WTC11 (cell line): ENCODE measurements around the gene GABRR1. TPM values are rescaled to one million over a fixed set of nuclear protein-coding genes. Genes with fewer than 3 reads are reported as not detected.
A peak's percentile ranks its signal among the peaks of the same experiment; 100 is the strongest.

Experiments
- ATAC-seq: fragments of 200-7000 bp; cut with Tn5 transposase; 2 replicates; pipeline ENCODE4 v1.10.0; 2021; ENCODE audit warnings: mild to moderate bottlenecking, moderate library complexity
- CTCF ChIA-PET: fragments of 300-600 bp; sonication (Branson Sonifier 250); formaldehyde crosslinking; loops from one replicate; lab custom pipeline; 2021; ENCODE audit warnings: antibody characterized with exemption; lab: Charles Lee
- POLR2A ChIA-PET: fragments of 350-600 bp; sonication (Branson Sonifier 250); formaldehyde crosslinking; loops from one replicate; lab custom pipeline; 2021; ENCODE audit warnings: antibody characterized with exemption; lab: Charles Lee
- DNase-seq: peaks from one replicate; pipeline ENCODE4 v3.0.0; 2021; ENCODE audit warnings: low spot score
- H3K27ac Mint-ChIP-seq: 2 replicates; pipeline ENCODE4 v1.8.0; 2021; ENCODE audit warnings: mixed read lengths
- H3K27me3 Mint-ChIP-seq: 2 replicates; pipeline ENCODE4 v1.8.0; 2021; ENCODE audit warnings: low read depth, mild to moderate bottlenecking, moderate library complexity, mixed read lengths
- H3K36me3 Mint-ChIP-seq: 2 replicates; pipeline ENCODE4 v1.8.0; 2021; ENCODE audit warnings: mixed read lengths
- H3K4me1 Mint-ChIP-seq: 2 replicates; pipeline ENCODE4 v1.8.0; 2022; ENCODE audit warnings: mixed read lengths
- H3K4me3 Mint-ChIP-seq: 2 replicates; pipeline ENCODE4 v1.8.0; 2021; ENCODE audit warnings: mild to moderate bottlenecking, moderate library complexity, mixed read lengths
- H3K9me3 Mint-ChIP-seq: 2 replicates; pipeline ENCODE4 v1.8.0; 2021; ENCODE audit warnings: mixed read lengths
- ATF1 ChIP-seq: sonication (generic); formaldehyde crosslinking; IDR thresholded peaks from 2 replicates; pipeline ENCODE4 v1.8.1; 2023; ENCODE audit warnings: mild to moderate bottlenecking, moderate library complexity, missing genetic modification reagents
- ATF2 ChIP-seq: sonication (generic); formaldehyde crosslinking; IDR thresholded peaks from 2 replicates; pipeline ENCODE4 v1.8.1; 2022; ENCODE audit warnings: low read depth, missing genetic modification reagents, borderline replicate concordance
- ATF6 ChIP-seq: sonication (generic); formaldehyde crosslinking; IDR thresholded peaks from 2 replicates; pipeline ENCODE4 v1.8.1; 2023; ENCODE audit warnings: mild to moderate bottlenecking, missing genetic modification reagents
- EMX1 ChIP-seq: fragments of 250-450 bp; sonication (Bioruptor Pico); IDR thresholded peaks from 2 replicates; pipeline ENCODE4 v1.8.0; 2021; ENCODE audit warnings: mild to moderate bottlenecking
- HMGA2 ChIP-seq: fragments of 250-450 bp; sonication (Bioruptor Pico); IDR thresholded peaks from 2 replicates; pipeline ENCODE4 v1.4.0; 2021; ENCODE audit warnings: mild to moderate bottlenecking, moderate library complexity
- MXD4 ChIP-seq: fragments of 250-450 bp; sonication (Bioruptor Pico); IDR thresholded peaks from 2 replicates; pipeline ENCODE4 v1.8.0; 2021; ENCODE audit warnings: mild to moderate bottlenecking, moderate library complexity, borderline replicate concordance
- NR1H2 ChIP-seq: sonication (generic); formaldehyde crosslinking; IDR thresholded peaks from 2 replicates; pipeline ENCODE4 v1.9.0; 2021; ENCODE audit warnings: mild to moderate bottlenecking, moderate library complexity, missing genetic modification reagents
- NR2C2 ChIP-seq: sonication (generic); formaldehyde crosslinking; IDR thresholded peaks from 2 replicates; pipeline ENCODE4 v1.8.0; 2022; ENCODE audit warnings: mild to moderate bottlenecking, missing genetic modification reagents
- NR3C1 ChIP-seq: sonication (generic); formaldehyde crosslinking; conservative IDR thresholded peaks from 2 replicates; pipeline ENCODE4 v1.8.1; 2023; ENCODE audit warnings: low read depth, mild to moderate bottlenecking, missing genetic modification reagents
- PRRX2 ChIP-seq: fragments of 250-450 bp; sonication (Bioruptor Pico); IDR thresholded peaks from 2 replicates; pipeline ENCODE4 v1.8.0; 2021; ENCODE audit warnings: mild to moderate bottlenecking
- SOX15 ChIP-seq: fragments of 250-450 bp; sonication (Bioruptor Pico); IDR thresholded peaks from 2 replicates; pipeline ENCODE4 v1.9.0; 2021; ENCODE audit warnings: mild to moderate bottlenecking
- SP1 ChIP-seq: sonication (generic); formaldehyde crosslinking; conservative IDR thresholded peaks from 2 replicates; pipeline ENCODE4 v1.8.1; 2022; ENCODE audit warnings: missing genetic modification reagents
- total RNA-seq: library from RNA; stranded (reverse); gene quantifications from 3 replicates; pipeline ENCODE4 v1.2.3, GENCODE V29; 2021
- TF ChIP-seq, protein P1 (sequence below): sonication (generic); formaldehyde crosslinking; IDR thresholded peaks from 2 replicates; pipeline ENCODE4 v1.8.0; 2023; ENCODE audit warnings: missing genetic modification reagents, mild to moderate bottlenecking, borderline replicate concordance
- TF ChIP-seq, protein P2 (sequence below): sonication (generic); formaldehyde crosslinking; IDR thresholded peaks from 2 replicates; pipeline ENCODE4 v1.8.0; 2022; ENCODE audit warnings: missing genetic modification reagents
- TF ChIP-seq, protein P3 (sequence below): fragments of 250-450 bp; sonication (Bioruptor Pico); IDR thresholded peaks from 2 replicates; pipeline ENCODE4 v1.8.0; 2021; ENCODE audit warnings: mild to moderate bottlenecking

GABRR1 gene
- total RNA-seq, 1 experiment from 2014 or later: 0.24 TPM

DNA sequence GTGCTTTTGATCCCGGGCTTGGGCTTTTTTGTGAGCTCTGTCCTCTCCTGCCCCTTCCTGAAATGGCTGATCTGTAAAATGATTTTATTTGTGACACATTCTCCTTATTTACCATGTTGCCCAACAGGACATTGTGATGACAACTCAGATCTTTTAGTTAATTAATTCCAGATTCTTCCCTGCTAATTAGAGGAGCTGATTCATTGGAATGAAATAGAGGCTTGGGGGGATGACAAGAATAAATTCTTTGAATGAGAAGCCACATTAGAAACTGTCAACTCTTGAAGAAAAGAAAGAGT lies 26.1 kb upstream of the GABRR1 start:
- H3K4me1 Mint-ChIP-seq: peaks cover 40% of the 10 kb centered on the region
- CTCF ChIA-PET: interaction anchor here (0.7 kb wide), 1 partner anchor 163 kb away, joined by 6 read pairs; the partner anchor contains the start of gene PNRC1
- peaks cover 18% of the 10 kb centered on the region for H3K27me3 Mint-ChIP-seq
- peak overlapping the region; percentile 51; the same call in 1 of the 2 replicates for H3K27ac Mint-ChIP-seq
- TF ChIP-seq PRRX2 (CRISPR knock-in tag) (no peak), NR2C2 (CRISPR knock-in tag) (no peak), NR1H2 (no peak), ATF2 (CRISPR knock-in tag) (no peak), ATF6 (CRISPR knock-in tag) (no peak), NR3C1 (CRISPR knock-in tag) (no peak), EMX1 (CRISPR knock-in tag) (no peak), ATF1 (no peak), SOX15 (CRISPR knock-in tag) (no peak), HMGA2 (CRISPR knock-in tag) (no peak), MXD4 (no peak), SP1 (CRISPR knock-in tag) (no peak)
- TF ChIP-seq, protein P1, sequence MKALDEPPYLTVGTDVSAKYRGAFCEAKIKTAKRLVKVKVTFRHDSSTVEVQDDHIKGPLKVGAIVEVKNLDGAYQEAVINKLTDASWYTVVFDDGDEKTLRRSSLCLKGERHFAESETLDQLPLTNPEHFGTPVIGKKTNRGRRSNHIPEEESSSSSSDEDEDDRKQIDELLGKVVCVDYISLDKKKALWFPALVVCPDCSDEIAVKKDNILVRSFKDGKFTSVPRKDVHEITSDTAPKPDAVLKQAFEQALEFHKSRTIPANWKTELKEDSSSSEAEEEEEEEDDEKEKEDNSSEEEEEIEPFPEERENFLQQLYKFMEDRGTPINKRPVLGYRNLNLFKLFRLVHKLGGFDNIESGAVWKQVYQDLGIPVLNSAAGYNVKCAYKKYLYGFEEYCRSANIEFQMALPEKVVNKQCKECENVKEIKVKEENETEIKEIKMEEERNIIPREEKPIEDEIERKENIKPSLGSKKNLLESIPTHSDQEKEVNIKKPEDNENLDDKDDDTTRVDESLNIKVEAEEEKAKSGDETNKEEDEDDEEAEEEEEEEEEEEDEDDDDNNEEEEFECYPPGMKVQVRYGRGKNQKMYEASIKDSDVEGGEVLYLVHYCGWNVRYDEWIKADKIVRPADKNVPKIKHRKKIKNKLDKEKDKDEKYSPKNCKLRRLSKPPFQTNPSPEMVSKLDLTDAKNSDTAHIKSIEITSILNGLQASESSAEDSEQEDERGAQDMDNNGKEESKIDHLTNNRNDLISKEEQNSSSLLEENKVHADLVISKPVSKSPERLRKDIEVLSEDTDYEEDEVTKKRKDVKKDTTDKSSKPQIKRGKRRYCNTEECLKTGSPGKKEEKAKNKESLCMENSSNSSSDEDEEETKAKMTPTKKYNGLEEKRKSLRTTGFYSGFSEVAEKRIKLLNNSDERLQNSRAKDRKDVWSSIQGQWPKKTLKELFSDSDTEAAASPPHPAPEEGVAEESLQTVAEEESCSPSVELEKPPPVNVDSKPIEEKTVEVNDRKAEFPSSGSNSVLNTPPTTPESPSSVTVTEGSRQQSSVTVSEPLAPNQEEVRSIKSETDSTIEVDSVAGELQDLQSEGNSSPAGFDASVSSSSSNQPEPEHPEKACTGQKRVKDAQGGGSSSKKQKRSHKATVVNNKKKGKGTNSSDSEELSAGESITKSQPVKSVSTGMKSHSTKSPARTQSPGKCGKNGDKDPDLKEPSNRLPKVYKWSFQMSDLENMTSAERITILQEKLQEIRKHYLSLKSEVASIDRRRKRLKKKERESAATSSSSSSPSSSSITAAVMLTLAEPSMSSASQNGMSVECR (CRISPR knock-in tag): no peak
- TF ChIP-seq, protein P2, sequence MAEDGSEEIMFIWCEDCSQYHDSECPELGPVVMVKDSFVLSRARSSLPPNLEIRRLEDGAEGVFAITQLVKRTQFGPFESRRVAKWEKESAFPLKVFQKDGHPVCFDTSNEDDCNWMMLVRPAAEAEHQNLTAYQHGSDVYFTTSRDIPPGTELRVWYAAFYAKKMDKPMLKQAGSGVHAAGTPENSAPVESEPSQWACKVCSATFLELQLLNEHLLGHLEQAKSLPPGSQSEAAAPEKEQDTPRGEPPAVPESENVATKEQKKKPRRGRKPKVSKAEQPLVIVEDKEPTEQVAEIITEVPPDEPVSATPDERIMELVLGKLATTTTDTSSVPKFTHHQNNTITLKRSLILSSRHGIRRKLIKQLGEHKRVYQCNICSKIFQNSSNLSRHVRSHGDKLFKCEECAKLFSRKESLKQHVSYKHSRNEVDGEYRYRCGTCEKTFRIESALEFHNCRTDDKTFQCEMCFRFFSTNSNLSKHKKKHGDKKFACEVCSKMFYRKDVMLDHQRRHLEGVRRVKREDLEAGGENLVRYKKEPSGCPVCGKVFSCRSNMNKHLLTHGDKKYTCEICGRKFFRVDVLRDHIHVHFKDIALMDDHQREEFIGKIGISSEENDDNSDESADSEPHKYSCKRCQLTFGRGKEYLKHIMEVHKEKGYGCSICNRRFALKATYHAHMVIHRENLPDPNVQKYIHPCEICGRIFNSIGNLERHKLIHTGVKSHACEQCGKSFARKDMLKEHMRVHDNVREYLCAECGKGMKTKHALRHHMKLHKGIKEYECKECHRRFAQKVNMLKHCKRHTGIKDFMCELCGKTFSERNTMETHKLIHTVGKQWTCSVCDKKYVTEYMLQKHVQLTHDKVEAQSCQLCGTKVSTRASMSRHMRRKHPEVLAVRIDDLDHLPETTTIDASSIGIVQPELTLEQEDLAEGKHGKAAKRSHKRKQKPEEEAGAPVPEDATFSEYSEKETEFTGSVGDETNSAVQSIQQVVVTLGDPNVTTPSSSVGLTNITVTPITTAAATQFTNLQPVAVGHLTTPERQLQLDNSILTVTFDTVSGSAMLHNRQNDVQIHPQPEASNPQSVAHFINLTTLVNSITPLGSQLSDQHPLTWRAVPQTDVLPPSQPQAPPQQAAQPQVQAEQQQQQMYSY (CRISPR knock-in tag): no peak
- TF ChIP-seq, protein P3, sequence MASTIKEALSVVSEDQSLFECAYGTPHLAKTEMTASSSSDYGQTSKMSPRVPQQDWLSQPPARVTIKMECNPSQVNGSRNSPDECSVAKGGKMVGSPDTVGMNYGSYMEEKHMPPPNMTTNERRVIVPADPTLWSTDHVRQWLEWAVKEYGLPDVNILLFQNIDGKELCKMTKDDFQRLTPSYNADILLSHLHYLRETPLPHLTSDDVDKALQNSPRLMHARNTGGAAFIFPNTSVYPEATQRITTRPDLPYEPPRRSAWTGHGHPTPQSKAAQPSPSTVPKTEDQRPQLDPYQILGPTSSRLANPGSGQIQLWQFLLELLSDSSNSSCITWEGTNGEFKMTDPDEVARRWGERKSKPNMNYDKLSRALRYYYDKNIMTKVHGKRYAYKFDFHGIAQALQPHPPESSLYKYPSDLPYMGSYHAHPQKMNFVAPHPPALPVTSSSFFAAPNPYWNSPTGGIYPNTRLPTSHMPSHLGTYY (CRISPR knock-in tag): no peak
- TF ChIP-seq, all 79 proteins: peak for 0
- Mint-ChIP-seq H3K9me3 (peaks cover 2% of the 10 kb centered on the region), H3K4me3 (peak overlapping the region; percentile 28; the same call in 1 of the 2 replicates), H3K36me3 (peaks cover 2% of the 10 kb centered on the region; the same call in 1 of the 2 replicates)
- DNase-seq: no peak
- ATAC-seq: no peak
- POLR2A ChIA-PET: no interaction called here
